Fibroblast of lung (primary cell): ENCODE data around the gene CEP70. TPM values are rescaled to one million over a fixed set of nuclear protein-coding genes. Genes with fewer than 3 reads are reported as not detected.

Source experiments
- DNase-seq, 2 donors: peaks; one replicate each; pipeline versions ENCODE4 v3.0.0 to v3.0.0-alpha.2; 2010; ENCODE audit warnings: low read depth in 2 of 2
- H2AFZ ChIP-seq: 2 replicates; pipeline ENCODE4 v1.5.1; 2012; ENCODE audit warnings: low read length, control low read depth, inconsistent platforms
- H3K27ac ChIP-seq: 2 replicates; pipeline ENCODE4 v1.5.1; 2011; ENCODE audit warnings: low read length, control low read depth; ENCODE audit not compliant: insufficient read depth
- H3K27me3 ChIP-seq: 2 replicates; pipeline ENCODE4 v1.5.1; 2011; ENCODE audit warnings: mild to moderate bottlenecking, low read length; ENCODE audit not compliant: control insufficient read depth, insufficient read depth
- H3K36me3 ChIP-seq: 2 replicates; pipeline ENCODE4 v1.5.1; 2011; ENCODE audit warnings: low read length; ENCODE audit not compliant: control insufficient read depth, insufficient read depth
- H3K4me1 ChIP-seq: 2 replicates; pipeline ENCODE4 v1.5.1; 2011; ENCODE audit warnings: low read length; ENCODE audit not compliant: control insufficient read depth, insufficient read depth; ENCODE audit errors: extremely low read depth
- H3K4me2 ChIP-seq: 2 replicates; pipeline ENCODE4 v1.5.1; 2011; ENCODE audit warnings: low read length, control low read depth; ENCODE audit not compliant: insufficient read depth; ENCODE audit errors: extremely low read depth
- H3K4me3 ChIP-seq, 4 experiments: fragments of 200-600 bp in 1 of 4; sonication (generic) in 1 of 4; replicated peaks in 1 of 4; 2 replicates each; pipeline ENCODE4 v1.5.1; 2011 to 2016; ENCODE audit warnings: low read length in 4 of 4, low read depth in 3 of 4, mild to moderate bottlenecking in 3 of 4, control low read depth in 2 of 4, inconsistent platforms in 1 of 4, mixed read lengths in 1 of 4; ENCODE audit not compliant: insufficient read depth in 1 of 4; ENCODE audit errors: control extremely low read depth in 1 of 4
- H3K79me2 ChIP-seq: 2 replicates; pipeline ENCODE4 v1.5.1; 2012; ENCODE audit warnings: mild to moderate bottlenecking, low read length, inconsistent platforms; ENCODE audit not compliant: control insufficient read depth, insufficient read depth
- H3K9ac ChIP-seq: 2 replicates; pipeline ENCODE4 v1.5.1; 2011; ENCODE audit warnings: mild to moderate bottlenecking, low read length, control low read depth; ENCODE audit not compliant: insufficient read depth
- H3K9me3 ChIP-seq: 2 replicates; pipeline ENCODE4 v1.5.1; 2012; ENCODE audit warnings: low read depth, low read length; ENCODE audit not compliant: control insufficient read depth, insufficient read depth
- H4K20me1 ChIP-seq: 2 replicates; pipeline ENCODE4 v1.5.1; 2011; ENCODE audit warnings: low read length; ENCODE audit not compliant: control insufficient read depth, insufficient read depth; ENCODE audit errors: extremely low read depth
- EZH2 ChIP-seq: IDR thresholded peaks from 2 replicates; pipeline ENCODE4 v1.5.1; 2012; ENCODE audit warnings: low read length, control low read depth, mild to moderate bottlenecking; ENCODE audit errors: missing control alignments
- polyA plus RNA-seq, 2 donors: library from polyadenylated mRNA; depleted of rRNA in 1 of 2; stranded (reverse) in 1 of 2; unstranded in 1 of 2; fragments of >200 nt; gene quantifications; 2 replicates each; pipeline ENCODE4 v1.2.1, GENCODE V29; 2011 to 2012; ENCODE audit warnings: missing spikeins in 1 of 2
- total RNA-seq: library from RNA; depleted of rRNA; stranded (reverse); fragments of >200 nt; gene quantifications from 2 replicates; pipeline ENCODE4 v1.2.1, GENCODE V29; 2014
- TF ChIP-seq, protein P1 (sequence below), 2 donors: IDR thresholded peaks in 1 of 2; conservative IDR thresholded peaks in 1 of 2; 1 replicate in 1 of 2; 2 replicates in 1 of 2; pipeline ENCODE4 v1.5.1; 2011 to 2012; ENCODE audit warnings: low read length in 2 of 2, control low read depth in 1 of 2, inconsistent platforms in 1 of 2, low read depth in 1 of 2, mild to moderate bottlenecking in 1 of 2

CEP70 gene
- total and polyA plus RNA-seq, 2 donors (not counting 1 experiment from before 2014, with no cell fraction given) = 11.0 to 47.9 TPM

DNA sequence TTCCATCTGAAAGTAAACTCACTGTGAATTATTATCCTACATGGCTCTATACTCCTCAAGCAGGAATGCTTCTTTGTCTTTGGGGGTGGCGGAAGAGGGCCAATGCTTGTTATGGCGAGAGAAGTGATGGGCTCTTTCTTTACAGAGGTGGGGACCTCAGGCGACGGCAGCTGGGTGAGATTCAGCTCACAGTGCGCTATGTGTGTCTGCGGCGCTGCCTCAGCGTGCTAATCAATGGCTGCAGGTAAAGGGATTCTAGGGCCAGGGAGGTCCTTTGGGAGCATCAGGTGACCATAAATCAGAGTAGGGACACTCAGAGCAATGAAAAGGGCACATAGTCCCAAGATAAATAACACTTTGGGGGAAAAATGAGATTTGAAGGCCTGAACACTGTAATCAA lies 120.7 kb downstream of the CEP70 start:
- TF ChIP-seq, protein P1, sequence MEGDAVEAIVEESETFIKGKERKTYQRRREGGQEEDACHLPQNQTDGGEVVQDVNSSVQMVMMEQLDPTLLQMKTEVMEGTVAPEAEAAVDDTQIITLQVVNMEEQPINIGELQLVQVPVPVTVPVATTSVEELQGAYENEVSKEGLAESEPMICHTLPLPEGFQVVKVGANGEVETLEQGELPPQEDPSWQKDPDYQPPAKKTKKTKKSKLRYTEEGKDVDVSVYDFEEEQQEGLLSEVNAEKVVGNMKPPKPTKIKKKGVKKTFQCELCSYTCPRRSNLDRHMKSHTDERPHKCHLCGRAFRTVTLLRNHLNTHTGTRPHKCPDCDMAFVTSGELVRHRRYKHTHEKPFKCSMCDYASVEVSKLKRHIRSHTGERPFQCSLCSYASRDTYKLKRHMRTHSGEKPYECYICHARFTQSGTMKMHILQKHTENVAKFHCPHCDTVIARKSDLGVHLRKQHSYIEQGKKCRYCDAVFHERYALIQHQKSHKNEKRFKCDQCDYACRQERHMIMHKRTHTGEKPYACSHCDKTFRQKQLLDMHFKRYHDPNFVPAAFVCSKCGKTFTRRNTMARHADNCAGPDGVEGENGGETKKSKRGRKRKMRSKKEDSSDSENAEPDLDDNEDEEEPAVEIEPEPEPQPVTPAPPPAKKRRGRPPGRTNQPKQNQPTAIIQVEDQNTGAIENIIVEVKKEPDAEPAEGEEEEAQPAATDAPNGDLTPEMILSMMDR (conservative IDR thresholded peaks at IDR 0.05 in 1 of 2, IDR thresholded peaks at IDR 0.05 in 1 of 2; ENCODE audit: low read depth in 1 of 2, low read length in 2 of 2) = no peak
- no peak for TF ChIP-seq EZH2
- Histone ChIP-seq H4K20me1 (no peaks in the 10 kb centered on the region), H3K4me3 (no peak overlapping the region), H3K27ac (no peak overlapping the region), H3K4me1 (no peaks in the 10 kb centered on the region), H3K9me3 (no peaks in the 10 kb centered on the region), H3K9ac (no peak overlapping the region), H2AFZ (no peak overlapping the region), H3K79me2 (no peaks in the 10 kb centered on the region), H3K4me2 (no peak overlapping the region), H3K27me3 (no peaks in the 10 kb centered on the region), H3K36me3 (no peaks in the 10 kb centered on the region)
- DNase-seq = no peak

GRCh38 chr3:138472141-138472825 lies 121.8 kb downstream of the CEP70 start:
- no peak overlapping the region for H3K4me2 ChIP-seq
- H3K27me3 ChIP-seq = no peaks in the 10 kb centered on the region
- TF ChIP-seq EZH2 = no peak
- TF ChIP-seq, protein P1 (conservative IDR thresholded peaks at IDR 0.05 in 1 of 2, IDR thresholded peaks at IDR 0.05 in 1 of 2; ENCODE audit: low read depth in 1 of 2, low read length in 2 of 2) = no peak
- H3K4me1 ChIP-seq = no peaks in the 10 kb centered on the region
- no peak overlapping the region for H3K4me3 ChIP-seq
- DNase-seq = no peak
- no peak overlapping the region for H3K9ac ChIP-seq
- no peaks in the 10 kb centered on the region for H3K79me2 ChIP-seq
- H3K9me3 ChIP-seq = no peaks in the 10 kb centered on the region
- H4K20me1 ChIP-seq = no peaks in the 10 kb centered on the region
- no peak overlapping the region for H2AFZ ChIP-seq
- no peaks in the 10 kb centered on the region for H3K36me3 ChIP-seq
- no peak overlapping the region for H3K27ac ChIP-seq

DNA sequence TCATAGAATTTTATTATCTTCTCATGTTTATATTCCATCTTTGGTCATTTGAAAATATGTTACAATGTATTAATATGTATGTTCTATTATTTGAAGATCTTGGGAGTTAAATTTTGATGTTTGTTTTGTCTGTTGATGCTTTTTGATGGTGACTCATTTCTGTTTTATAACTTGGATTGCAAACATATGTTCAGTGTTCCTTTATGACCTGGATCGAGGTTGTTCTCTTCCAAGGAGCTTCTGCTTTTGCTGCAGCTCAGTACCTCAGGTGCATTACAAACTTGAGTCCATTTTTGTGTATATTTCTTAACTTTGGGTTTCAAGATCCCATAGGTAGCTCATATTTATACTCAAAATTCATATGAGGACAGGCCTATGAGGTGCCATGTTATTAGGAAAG lies 122.6 kb downstream of the CEP70 start:
- H3K27me3 ChIP-seq = no peaks in the 10 kb centered on the region
- no peak for DNase-seq
- no peaks in the 10 kb centered on the region for H3K36me3 ChIP-seq
- H2AFZ ChIP-seq = no peak overlapping the region
- TF ChIP-seq, protein P1 (conservative IDR thresholded peaks at IDR 0.05 in 1 of 2, IDR thresholded peaks at IDR 0.05 in 1 of 2; ENCODE audit: low read depth in 1 of 2, low read length in 2 of 2) = no peak
- TF ChIP-seq EZH2 = no peak
- H3K4me1 ChIP-seq = no peaks in the 10 kb centered on the region
- H3K79me2 ChIP-seq = no peaks in the 10 kb centered on the region
- H3K4me3 ChIP-seq = no peak overlapping the region
- no peak overlapping the region for H3K9ac ChIP-seq
- no peaks in the 10 kb centered on the region for H3K9me3 ChIP-seq
- no peak overlapping the region for H3K4me2 ChIP-seq
- no peak overlapping the region for H3K27ac ChIP-seq
- H4K20me1 ChIP-seq = no peaks in the 10 kb centered on the region
